NCI-H2081 (cell line): ENCODE measurements around the gene ZNRD2.

Experiments
- DNase-seq, 2 experiments: peaks; one replicate each; lab custom pipeline; 2025; lab: John Stamatoyannopoulos, UW

ZNRD2 gene

GRCh38 chr11:65573391-65574079 is 3.3 kb downstream of the ZNRD2 start:
- peak in 1 of 2 experiments; percentile 47 for DNase-seq

- DNase-seq, result peak; percentile 63 to 77
Observed at GRCh38 chr11:65574109-65574810, 4.0 kb downstream of the ZNRD2 start.

GRCh38 chr11:65574811-65575567 is 4.7 kb downstream of the ZNRD2 start:
- peak; percentile 70 to 91 for DNase-seq

GRCh38 chr11:65575568-65576231 is 5.4 kb downstream of the ZNRD2 start, which contains the start of gene EHBP1L1:
EHBP1L1 (plus strand) TSS chr11:65576053; CDS start chr11:65576303, 250 bp downstream.
- peak; percentile 49 to 59 for DNase-seq

DNA sequence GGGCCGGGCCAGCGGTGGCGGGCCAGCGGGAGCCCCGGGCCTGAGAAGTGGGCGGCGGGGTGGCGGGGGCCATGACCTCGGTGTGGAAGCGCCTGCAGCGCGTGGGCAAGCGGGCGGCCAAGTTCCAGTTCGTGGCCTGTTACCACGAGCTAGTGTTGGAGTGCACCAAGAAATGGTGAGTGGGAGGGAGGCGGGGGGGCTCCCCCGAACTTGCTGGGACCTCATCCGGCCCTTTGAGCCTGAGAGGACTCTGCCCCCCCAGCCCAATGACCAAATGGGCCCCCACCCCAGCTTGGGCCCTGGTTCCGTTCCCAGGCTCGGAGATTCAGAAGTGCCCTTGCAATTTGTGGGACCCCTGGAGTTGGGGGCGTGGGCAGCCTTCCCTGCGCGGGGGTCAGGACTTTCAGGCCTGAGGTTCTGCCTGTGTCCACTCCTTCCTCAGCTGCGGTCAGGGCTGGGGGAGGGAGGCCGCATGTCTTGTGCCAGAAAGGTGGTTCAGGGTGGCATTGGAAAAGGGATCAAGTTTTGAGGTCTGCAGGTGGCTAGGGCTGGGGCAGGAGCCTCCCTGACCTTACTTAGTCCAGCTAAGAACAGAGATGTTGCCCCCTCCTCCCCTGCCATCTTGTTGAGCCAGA is 6.1 kb downstream of the ZNRD2 start:
- DNase-seq, result no peak

DNA sequence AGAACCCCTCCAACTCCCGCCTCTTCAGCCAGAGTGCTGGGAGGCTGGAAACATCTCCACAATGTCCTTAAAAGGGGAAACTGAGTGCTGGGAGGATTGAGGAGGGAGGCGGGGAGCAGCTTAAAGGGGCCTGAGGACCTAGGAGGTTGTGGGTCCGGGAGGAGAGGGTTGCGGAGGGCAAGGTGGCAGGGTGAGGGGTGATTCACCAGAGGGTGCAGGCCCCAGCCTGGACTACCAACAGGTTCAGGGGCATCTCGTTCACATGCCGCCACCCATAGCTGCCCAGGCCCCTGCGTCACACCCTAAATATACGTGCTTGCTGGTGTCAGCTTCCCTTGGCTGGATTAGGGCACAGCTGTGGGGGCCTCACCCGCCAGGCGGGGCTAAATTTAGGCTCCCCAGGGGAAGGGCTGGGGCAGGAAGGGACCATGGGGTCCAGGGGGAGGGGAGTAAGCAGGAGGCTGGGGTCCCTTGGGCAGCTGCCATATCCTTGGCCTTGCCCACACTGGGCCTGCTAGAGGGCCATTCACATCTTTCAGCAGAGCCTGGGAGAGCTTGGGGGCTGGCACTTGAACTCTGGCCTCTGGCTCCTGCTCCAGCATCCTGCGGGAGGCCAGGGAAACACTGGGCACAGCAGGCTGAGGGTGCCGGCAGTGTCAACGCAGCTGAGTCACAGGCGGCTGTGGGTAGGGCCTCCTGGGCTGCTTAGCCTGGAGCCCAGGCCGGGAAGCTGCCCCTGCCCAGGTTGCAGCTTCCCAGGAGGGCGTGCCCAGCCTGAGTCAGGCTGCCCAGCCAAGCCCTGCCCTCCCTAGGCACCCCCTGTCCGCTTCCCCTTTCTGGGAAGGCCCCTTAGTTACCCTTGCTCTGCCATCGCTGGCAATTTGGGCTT is 6.8 kb downstream of the ZNRD2 start:
- no peak for DNase-seq

DNA sequence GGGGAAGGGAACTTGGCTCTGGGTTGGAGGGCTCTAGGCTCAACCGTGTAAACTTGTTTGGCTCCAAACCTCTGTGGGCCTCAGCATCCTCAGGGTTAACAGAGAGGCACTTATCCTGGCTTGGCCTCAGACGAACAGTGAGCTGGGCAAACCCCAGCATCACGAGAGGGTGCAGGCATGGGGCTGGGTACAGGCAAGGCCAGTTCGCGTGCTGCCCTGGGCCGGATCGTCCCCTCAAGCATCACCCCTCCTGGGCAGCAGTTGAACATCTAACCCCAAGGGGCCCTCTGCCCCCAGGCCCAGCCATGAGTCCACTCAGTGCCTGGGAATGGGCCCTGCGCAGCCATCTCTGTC is 7.5 kb downstream of the ZNRD2 start:
- DNase-seq, result no peak

DNA sequence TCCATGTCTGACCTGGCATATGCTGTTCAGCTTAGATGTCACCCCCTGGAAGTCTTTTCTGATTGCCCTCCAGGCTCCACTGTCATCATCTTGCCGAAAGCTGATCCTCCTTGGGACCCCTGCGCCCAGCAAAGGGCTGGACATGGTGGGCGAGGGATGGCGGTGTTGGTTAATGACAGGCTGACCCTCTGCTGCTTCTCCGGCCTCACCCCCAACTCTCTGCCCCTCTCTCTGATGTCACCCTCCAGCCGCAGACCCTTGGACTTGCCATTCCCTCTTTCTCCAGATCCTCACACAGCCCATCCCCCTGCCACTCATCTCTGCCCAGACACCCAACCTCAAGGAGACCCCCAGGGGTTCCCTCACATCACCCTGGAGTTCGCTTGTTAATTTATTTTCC is 7.9 kb downstream of the ZNRD2 start:
- no peak for DNase-seq

- no peak for DNase-seq
Observed at GRCh38 chr11:65578667-65579066, 8.4 kb downstream of the ZNRD2 start.

DNA sequence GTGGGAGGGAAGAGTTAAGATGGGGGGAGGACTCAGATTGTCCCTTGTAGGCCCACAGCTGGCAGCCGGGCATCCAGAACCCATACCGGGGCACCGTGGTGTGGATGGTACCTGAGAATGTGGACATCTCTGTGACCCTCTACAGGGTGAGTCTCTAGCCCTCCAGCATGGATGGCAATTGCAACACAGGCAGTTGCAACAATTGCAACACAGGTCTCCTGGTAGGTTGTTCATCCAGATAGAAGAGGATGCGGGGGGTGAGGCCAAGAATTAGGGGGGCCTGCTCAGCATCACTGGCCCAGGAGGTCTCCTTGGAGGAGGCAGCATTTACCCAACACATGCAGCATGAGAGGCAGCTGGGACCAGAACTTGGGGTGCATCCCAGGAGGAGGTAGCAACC is 9.0 kb downstream of the ZNRD2 start:
- no peak for DNase-seq

DNA sequence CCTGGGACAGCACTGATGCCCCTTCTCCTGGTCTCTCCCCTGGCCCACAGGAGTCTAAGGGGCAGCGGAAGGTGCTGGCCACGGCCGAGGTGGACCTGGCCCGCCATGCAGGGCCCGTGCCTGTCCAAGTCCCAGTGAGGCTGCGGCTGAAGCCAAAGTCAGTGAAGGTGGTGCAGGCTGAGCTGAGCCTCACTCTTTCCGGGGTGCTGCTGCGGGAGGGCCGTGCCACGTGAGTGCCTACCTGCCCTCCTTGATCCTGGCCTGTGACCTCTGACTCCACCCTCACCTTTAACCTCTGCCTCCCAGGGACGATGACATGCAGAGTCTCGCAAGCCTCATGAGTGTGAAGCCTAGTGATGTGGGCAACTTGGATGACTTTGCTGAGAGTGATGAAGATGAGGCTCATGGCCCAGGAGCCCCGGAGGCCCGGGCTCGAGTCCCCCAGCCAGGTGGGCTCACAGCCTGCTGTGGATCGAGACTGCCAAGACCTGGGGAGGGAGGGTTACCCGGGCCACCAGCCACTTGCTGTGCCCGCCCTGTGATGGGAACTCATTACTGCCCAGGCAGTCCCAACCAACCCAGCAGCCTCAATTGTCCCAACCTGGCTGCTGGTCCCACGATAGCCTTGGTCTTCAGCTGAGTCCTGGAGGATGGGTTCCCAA is 9.9 kb downstream of the ZNRD2 start:
- no peak for DNase-seq

- no peak for DNase-seq
Observed at GRCh38 chr11:65580756-65581155, 10.5 kb downstream of the ZNRD2 start.

- no peak for DNase-seq
Observed at GRCh38 chr11:65581928-65582327, 11.7 kb downstream of the ZNRD2 start.

DNA sequence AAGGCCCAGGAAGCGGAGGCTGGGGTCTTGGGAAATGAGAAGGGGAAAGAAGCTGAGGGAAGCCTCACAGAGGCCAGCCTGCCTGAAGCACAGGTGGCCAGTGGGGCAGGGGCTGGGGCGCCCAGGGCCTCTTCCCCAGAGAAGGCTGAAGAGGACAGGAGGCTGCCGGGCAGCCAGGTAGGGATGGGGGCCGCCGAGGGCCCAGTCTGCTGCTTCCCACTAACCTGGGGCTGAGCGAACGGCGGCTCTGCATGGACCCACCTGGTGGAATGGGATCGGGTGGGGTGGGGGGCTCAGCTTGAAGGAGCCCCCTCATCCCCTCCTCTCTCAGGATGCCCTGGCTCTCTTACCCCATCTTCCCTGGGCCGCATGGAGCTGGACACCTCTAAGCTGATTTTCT is 13.3 kb downstream of the ZNRD2 start:
- DNase-seq, result no peak

- no peak for DNase-seq
Observed at GRCh38 chr11:65584106-65584505, 13.8 kb downstream of the ZNRD2 start.

GRCh38 chr11:65584723-65585171 is 14.5 kb downstream of the ZNRD2 start:
- no peak for DNase-seq

GRCh38 chr11:65585396-65586246 is 15.3 kb downstream of the ZNRD2 start:
- DNase-seq, result no peak

DNA sequence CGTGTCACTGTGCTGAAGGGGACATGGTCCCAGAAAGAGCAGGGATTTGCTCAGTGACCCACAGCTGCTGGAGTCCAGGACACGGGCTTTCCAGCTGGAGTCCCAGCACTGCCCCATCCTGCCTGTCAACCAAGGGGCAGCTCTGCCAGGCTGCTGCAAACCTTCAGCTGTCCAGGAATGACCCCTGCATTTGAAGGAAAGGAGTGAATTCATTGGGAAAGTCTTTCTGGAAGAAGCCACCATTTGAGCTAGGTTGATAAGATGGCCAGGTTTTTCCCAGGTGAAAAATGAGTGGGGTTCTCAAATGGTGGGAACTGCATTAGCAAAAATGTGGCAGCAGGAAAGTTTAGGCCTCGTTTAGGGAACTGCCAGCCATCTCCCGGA is 16.0 kb downstream of the ZNRD2 start:
- no peak for DNase-seq

- no peak for DNase-seq
Observed at GRCh38 chr11:65586676-65587075, 16.4 kb downstream of the ZNRD2 start.
